ENCODE data around the gene COX17.

The COX17 gene

DNA sequence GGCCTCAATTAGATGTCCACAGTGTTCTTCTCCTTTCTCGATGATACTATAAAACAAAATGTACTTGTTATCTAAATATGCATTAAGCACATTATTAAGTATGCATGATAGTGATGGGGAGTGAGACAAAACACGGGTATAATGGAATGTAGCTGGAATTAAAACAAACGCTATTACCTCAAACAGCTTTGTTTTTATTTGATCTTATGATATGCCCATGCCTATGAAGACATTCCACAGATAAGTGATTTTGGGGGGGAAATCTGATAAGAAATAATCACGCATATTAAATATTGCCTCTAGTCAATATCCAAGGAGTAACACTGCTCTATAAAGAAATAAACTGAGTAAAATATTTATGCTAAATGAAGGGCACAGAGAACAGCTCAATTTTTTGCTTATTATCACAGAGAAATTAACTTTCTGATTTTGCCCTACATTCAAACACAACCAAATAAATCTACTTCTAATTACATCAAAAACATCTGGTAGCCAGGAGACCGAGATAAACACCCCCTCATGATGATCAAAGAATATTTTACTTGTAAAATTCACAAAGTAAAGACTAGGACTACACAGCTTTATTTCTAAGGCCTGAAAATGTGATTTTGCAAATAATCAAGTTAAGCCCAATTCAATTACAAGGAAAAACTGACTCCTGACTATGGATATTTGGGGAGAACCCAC is 1.9 kb downstream of the COX17 start:
- Histone ChIP-seq H3K36me3 (ENCODE audit: control insufficient read depth, insufficient read depth, low read length) (peaks cover 17% of the 10 kb centered on the region), H3K27ac (ENCODE audit: insufficient read depth, low read depth, low read length, poor library complexity, severe bottlenecking) (no peak overlapping the region), H3K4me3 (ENCODE audit: insufficient read depth, low read depth, low read length) (no peak overlapping the region), H3K9me3 (ENCODE audit: control insufficient read depth, low read length) (peaks cover 2% of the 10 kb centered on the region), H3K4me1 (ENCODE audit: control insufficient read depth, insufficient read depth, low read length) (peaks cover 6% of the 10 kb centered on the region), H3K27me3 (ENCODE audit: control insufficient read depth, insufficient read depth, low read length, poor library complexity, severe bottlenecking) (no peaks in the 10 kb centered on the region)
- 75 to 96% methylated on average over 1 to 4 of the region's 5 CpGs for WGBS, 2 experiments

DNA sequence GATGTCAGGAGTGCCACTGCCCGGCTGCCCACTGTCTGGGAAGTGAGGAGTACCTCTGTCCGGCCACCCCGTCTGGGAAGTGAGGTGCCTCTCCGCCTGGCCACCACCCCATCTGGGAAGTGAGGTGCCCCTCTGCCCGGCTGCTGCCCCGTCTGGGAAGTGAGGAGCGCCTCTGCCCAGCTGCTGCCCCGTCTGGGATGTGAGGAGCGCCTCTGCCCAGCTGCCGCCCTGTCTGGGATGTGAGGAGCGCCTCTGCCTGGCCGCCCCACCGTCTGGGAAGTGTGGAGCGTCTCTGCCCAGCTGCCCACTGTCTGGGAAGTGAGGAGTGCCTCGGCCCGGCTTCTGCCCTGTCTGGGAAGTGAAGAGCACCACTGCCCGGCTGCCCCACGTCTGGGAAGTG is 3.3 kb downstream of the COX17 start:
- 91 to 92% methylated on average over 18 of the region's 18 CpGs for WGBS, 2 experiments
- H3K4me3 ChIP-seq (ENCODE audit: insufficient read depth, low read depth, low read length): no peak overlapping the region

DNA sequence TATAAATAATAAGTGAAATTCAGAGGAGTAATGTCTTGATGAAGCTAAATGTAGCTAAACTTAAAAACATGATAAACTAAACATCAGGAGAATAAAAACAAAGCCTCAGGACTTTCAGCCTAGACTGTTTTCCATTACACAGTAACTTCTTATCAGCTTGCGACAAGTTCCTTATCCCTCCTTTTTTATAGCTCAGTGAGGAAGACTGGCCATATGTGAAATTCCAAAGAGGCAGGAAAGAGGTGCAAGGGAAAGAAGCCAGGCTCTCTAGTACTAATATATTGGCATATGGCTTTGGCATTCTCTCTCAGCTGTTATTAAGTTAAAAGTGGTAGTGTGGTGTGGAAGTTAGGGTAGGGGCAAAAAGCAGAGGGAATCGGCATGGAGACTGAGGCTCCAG is 4.4 kb downstream of the COX17 start:
- H3K27me3 ChIP-seq (ENCODE audit: control insufficient read depth, insufficient read depth, low read length, poor library complexity, severe bottlenecking): no peaks in the 10 kb centered on the region
- WGBS, 2 experiments: 98 to 100% methylated on average over 2 of the region's 2 CpGs
- peaks cover 2% of the 10 kb centered on the region for H3K9me3 ChIP-seq (ENCODE audit: control insufficient read depth, low read length)
- peaks cover 5% of the 10 kb centered on the region for H3K4me1 ChIP-seq (ENCODE audit: control insufficient read depth, insufficient read depth, low read length)
- peaks cover 17% of the 10 kb centered on the region for H3K36me3 ChIP-seq (ENCODE audit: control insufficient read depth, insufficient read depth, low read length)
- no peak overlapping the region for H3K4me3 ChIP-seq (ENCODE audit: insufficient read depth, low read depth, low read length)
- no peak overlapping the region for H3K27ac ChIP-seq (ENCODE audit: insufficient read depth, low read depth, low read length, poor library complexity, severe bottlenecking)

More for the DNA sequence above, 3.3 kb downstream of the COX17 start:
- no peaks in the 10 kb centered on the region for H3K27me3 ChIP-seq (ENCODE audit: control insufficient read depth, insufficient read depth, low read length, poor library complexity, severe bottlenecking)
- peaks cover 6% of the 10 kb centered on the region for H3K4me1 ChIP-seq (ENCODE audit: control insufficient read depth, insufficient read depth, low read length)
- H3K9me3 ChIP-seq (ENCODE audit: control insufficient read depth, low read length): peaks cover 2% of the 10 kb centered on the region
- H3K27ac ChIP-seq (ENCODE audit: insufficient read depth, low read depth, low read length, poor library complexity, severe bottlenecking): no peak overlapping the region
- H3K36me3 ChIP-seq (ENCODE audit: control insufficient read depth, insufficient read depth, low read length): peaks cover 17% of the 10 kb centered on the region

DNA sequence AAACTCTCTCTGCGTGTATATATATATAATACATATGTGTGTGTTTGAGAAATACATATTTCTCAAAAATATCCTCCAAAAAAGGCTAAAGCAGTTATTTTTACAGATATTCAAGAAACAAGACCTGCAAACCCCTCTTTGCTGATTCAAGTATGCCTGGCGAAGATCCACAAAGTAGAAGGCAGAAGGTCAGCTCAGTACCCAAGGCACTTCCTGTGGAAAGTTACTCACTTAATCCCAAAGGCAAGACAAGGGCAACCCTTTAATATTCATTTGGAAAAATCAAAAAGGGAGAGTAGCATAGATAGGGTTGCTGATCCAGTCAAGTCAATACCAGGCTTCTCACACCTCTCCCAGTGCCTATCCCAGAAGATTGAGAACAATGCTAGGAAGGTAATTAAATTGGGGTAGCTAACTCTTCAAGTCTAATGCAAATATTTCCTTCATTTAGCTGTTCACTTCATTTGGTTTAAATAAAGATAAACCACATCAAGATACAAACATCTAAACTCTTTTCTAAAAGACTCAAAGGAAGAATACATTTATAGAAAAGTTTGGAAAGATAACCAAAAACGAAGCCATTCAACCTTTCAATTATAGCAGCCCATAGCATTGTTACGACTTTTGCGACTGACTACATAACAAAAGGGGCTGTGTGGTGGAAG is 7.2 kb downstream of the COX17 start:
- Histone ChIP-seq H3K27ac (ENCODE audit: insufficient read depth, low read depth, low read length, poor library complexity, severe bottlenecking) (no peak overlapping the region), H3K9me3 (ENCODE audit: control insufficient read depth, low read length) (no peaks in the 10 kb centered on the region), H3K36me3 (ENCODE audit: control insufficient read depth, insufficient read depth, low read length) (peaks cover 17% of the 10 kb centered on the region)

DNA sequence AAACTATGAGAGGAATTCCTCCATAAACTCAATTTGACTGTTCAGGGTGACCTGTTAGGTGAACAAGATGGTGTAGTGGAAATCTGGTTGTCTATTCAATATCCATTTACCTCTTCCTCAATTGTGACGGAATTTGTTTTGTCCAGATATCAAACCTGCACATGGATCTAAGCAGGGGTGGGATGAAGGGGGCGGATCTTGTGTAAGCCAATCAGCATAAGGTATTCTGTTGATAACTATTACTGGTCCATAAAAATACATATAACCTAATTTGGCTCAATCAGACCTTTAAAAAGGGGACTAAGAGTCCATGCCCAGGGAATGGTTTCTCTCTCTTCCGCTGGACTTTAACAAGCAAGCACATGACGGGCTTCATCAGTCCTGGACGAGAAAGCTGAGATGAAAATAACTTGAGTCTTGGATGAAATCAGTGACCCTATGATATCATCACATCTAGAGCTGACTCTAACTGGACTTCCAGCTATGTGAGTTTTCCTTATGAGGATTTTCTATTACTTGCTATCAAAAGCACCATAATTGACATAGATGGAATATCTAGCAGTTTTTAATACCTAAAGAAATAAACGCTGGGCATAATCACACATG is 11.1 kb downstream of the COX17 start:
- WGBS, 2 experiments: 76 to 93% methylated on average over 3 to 6 of the region's 6 CpGs
- Histone ChIP-seq H3K27me3 (ENCODE audit: control insufficient read depth, insufficient read depth, low read length, poor library complexity, severe bottlenecking) (no peaks in the 10 kb centered on the region), H3K27ac (ENCODE audit: insufficient read depth, low read depth, low read length, poor library complexity, severe bottlenecking) (no peak overlapping the region), H3K4me1 (ENCODE audit: control insufficient read depth, insufficient read depth, low read length) (no peaks in the 10 kb centered on the region), H3K36me3 (ENCODE audit: control insufficient read depth, insufficient read depth, low read length) (no peaks in the 10 kb centered on the region), H3K9me3 (ENCODE audit: control insufficient read depth, low read length) (no peaks in the 10 kb centered on the region), H3K4me3 (ENCODE audit: insufficient read depth, low read depth, low read length) (no peak overlapping the region)

More for the DNA sequence above, 7.2 kb downstream of the COX17 start:
- H3K4me3 ChIP-seq (ENCODE audit: insufficient read depth, low read depth, low read length): no peak overlapping the region
- H3K4me1 ChIP-seq (ENCODE audit: control insufficient read depth, insufficient read depth, low read length): no peaks in the 10 kb centered on the region
- no peaks in the 10 kb centered on the region for H3K27me3 ChIP-seq (ENCODE audit: control insufficient read depth, insufficient read depth, low read length, poor library complexity, severe bottlenecking)
- 89 to 99% methylated on average over 3 to 4 of the region's 5 CpGs for WGBS, 2 experiments

DNA sequence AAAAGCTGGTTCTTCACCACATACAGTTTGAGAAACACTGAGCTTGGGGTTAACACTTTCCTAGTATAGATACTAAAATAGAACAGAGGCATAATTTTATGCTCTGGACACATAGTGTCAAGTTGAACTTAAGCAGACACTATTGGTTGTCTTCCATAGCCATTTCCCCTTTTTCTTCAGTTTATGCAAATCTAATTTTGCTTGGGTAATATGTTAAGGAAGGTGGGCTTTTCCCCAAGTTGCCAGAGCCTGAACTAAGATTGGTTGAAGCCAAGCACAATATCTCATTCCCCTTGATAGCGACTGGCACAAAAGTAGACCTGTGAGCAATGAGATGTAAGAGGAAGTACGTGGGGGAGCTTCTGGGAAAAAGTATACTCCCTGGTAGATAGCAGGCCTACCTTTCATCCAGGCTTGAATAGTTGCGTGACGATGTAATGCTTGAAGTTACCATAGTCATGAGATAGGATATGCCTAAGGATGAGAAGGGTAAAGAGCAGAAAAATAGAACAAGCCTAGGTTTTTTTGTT is 12.3 kb downstream of the COX17 start:
- H3K27me3 ChIP-seq (ENCODE audit: control insufficient read depth, insufficient read depth, low read length, poor library complexity, severe bottlenecking): no peaks in the 10 kb centered on the region
- WGBS, 2 experiments: 89 to 93% methylated on average over 4 of the region's 4 CpGs
- H3K4me3 ChIP-seq (ENCODE audit: insufficient read depth, low read depth, low read length): no peak overlapping the region
- no peak overlapping the region for H3K27ac ChIP-seq (ENCODE audit: insufficient read depth, low read depth, low read length, poor library complexity, severe bottlenecking)
- H3K4me1 ChIP-seq (ENCODE audit: control insufficient read depth, insufficient read depth, low read length): no peaks in the 10 kb centered on the region
- H3K36me3 ChIP-seq (ENCODE audit: control insufficient read depth, insufficient read depth, low read length): no peaks in the 10 kb centered on the region
- H3K9me3 ChIP-seq (ENCODE audit: control insufficient read depth, low read length): no peaks in the 10 kb centered on the region

DNA sequence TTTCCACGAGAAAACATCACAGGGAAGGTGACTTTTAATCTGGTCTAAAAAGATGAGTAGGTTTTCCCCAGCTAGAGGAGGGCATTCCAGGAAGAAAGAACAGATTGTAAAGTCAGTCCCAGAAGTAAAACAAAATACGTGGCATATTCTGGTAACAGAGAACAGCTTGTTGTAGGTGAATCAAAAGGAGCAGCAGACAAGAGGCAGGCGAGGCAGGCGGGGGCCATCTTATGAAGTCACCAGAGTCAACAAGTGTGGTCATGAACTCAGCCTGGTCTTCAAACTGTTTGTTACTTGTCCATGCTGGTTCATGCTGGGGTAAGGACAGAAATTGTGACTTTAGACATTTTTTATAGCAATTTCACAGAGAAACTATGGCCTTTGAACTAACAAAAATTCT is 12.8 kb downstream of the COX17 start:
- no peaks in the 10 kb centered on the region for H3K36me3 ChIP-seq (ENCODE audit: control insufficient read depth, insufficient read depth, low read length)
- H3K27ac ChIP-seq (ENCODE audit: insufficient read depth, low read depth, low read length, poor library complexity, severe bottlenecking): no peak overlapping the region
- H3K4me1 ChIP-seq (ENCODE audit: control insufficient read depth, insufficient read depth, low read length): no peaks in the 10 kb centered on the region
- no peaks in the 10 kb centered on the region for H3K27me3 ChIP-seq (ENCODE audit: control insufficient read depth, insufficient read depth, low read length, poor library complexity, severe bottlenecking)
- no peaks in the 10 kb centered on the region for H3K9me3 ChIP-seq (ENCODE audit: control insufficient read depth, low read length)
- 90 to 92% methylated on average over 4 of the region's 4 CpGs for WGBS, 2 experiments
- no peak overlapping the region for H3K4me3 ChIP-seq (ENCODE audit: insufficient read depth, low read depth, low read length)

DNA sequence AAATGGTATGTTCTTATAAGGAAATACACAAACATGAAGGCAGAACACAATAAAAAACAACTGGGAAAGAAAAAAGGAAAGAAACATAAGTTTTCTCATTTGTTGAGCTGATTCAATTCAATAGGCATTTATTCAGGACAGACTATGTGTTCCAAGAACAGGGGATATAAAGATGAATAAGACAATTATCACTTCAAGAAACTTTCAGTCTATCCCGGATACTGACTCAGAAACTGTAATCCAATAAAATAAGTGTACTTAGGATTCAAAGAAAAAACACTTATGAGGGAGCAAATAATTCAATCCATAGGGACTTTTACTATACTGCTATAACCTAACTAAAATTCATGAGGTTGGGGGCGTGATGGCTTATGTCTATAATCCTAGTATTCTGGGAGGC is 13.3 kb downstream of the COX17 start:
- H3K4me1 ChIP-seq (ENCODE audit: control insufficient read depth, insufficient read depth, low read length): no peaks in the 10 kb centered on the region
- H3K27me3 ChIP-seq (ENCODE audit: control insufficient read depth, insufficient read depth, low read length, poor library complexity, severe bottlenecking): no peaks in the 10 kb centered on the region
- WGBS, 2 experiments: 88 to 93% methylated on average over 1 to 2 of the region's 2 CpGs
- no peaks in the 10 kb centered on the region for H3K36me3 ChIP-seq (ENCODE audit: control insufficient read depth, insufficient read depth, low read length)
- no peaks in the 10 kb centered on the region for H3K9me3 ChIP-seq (ENCODE audit: control insufficient read depth, low read length)
- no peak overlapping the region for H3K4me3 ChIP-seq (ENCODE audit: insufficient read depth, low read depth, low read length)
- H3K27ac ChIP-seq (ENCODE audit: insufficient read depth, low read depth, low read length, poor library complexity, severe bottlenecking): no peak overlapping the region

DNA sequence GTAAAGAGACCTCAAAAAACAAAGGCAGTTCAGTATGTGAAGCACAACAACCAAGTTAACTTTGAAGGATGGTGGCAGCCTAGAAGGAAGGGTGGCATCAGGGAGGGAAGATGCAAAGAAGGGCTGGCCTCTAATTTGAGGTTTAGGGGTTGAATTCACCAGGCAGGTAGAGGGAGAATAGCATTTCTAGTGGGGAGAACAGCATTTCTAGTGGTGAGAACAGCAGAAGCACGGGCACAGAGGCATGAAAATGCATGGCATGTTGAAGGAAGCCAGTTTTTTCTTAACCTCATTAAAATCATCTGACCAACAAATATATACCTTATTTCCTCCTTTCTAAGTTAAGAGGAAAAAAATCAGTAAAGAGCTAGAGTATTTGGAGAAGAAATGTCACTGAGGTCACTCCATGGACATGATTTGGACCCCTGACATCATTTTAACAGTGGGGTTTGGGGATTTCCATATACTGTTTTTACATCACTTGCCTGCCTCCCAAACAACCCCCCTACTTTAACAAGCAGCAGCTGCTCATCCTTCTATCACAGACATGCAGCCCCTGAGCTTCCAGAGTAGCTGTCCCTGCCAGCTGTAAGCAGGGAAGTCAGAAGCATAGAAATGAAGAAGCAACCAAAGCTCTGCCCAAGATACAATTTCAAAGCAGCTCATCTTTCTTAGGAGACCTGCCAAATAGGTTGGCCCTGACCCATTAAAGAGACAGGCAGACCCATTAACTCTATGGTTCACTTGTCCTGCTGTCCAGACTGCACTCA is 14.4 kb downstream of the COX17 start:
- Histone ChIP-seq H3K27me3 (ENCODE audit: control insufficient read depth, insufficient read depth, low read length, poor library complexity, severe bottlenecking) (no peaks in the 10 kb centered on the region), H3K4me1 (ENCODE audit: control insufficient read depth, insufficient read depth, low read length) (no peaks in the 10 kb centered on the region), H3K9me3 (ENCODE audit: control insufficient read depth, low read length) (no peaks in the 10 kb centered on the region), H3K27ac (ENCODE audit: insufficient read depth, low read depth, low read length, poor library complexity, severe bottlenecking) (no peak overlapping the region), H3K36me3 (ENCODE audit: control insufficient read depth, insufficient read depth, low read length) (no peaks in the 10 kb centered on the region), H3K4me3 (ENCODE audit: insufficient read depth, low read depth, low read length) (no peak overlapping the region)
- 81% methylated on average over 1 of the region's 1 CpG; no CpG with 5 or more reads in 1 of the 2 experiments for WGBS, 2 experiments

Measured in ectodermal cell (in vitro differentiated cells).